Liver (tissue), 9 donors: ENCODE measurements around the gene CASQ1. TPM values are rescaled to one million over a fixed set of nuclear protein-coding genes. Genes with fewer than 3 reads are reported as not detected.

Experiments used
- DNase-seq: peaks from one replicate; pipeline ENCODE4 v3.0.0-alpha.2; 2017; ENCODE audit warnings: low spot score
- H3K27ac ChIP-seq, 2 donors: one replicate each; pipeline ENCODE4 v1.7.0; 2013; ENCODE audit warnings: inconsistent platforms in 2 of 2, low read length in 2 of 2, control low read depth in 1 of 2, low read depth in 1 of 2, mild to moderate bottlenecking in 1 of 2
- H3K27me3 ChIP-seq, 4 donors: one replicate each; pipeline versions ENCODE4 v1.6.1 to v1.7.0; 2013; ENCODE audit warnings: low read length in 3 of 4, inconsistent platforms in 1 of 4, mild to moderate bottlenecking in 1 of 4, moderate library complexity in 1 of 4; ENCODE audit not compliant: control insufficient read depth in 4 of 4, insufficient read depth in 4 of 4
- H3K36me3 ChIP-seq, 4 donors: one replicate each; pipeline versions ENCODE4 v1.6.1 to v1.7.0; 2013; ENCODE audit warnings: low read length in 3 of 4, mild to moderate bottlenecking in 3 of 4, low read depth in 1 of 4, moderate library complexity in 1 of 4; ENCODE audit not compliant: control insufficient read depth in 4 of 4, insufficient read depth in 3 of 4
- H3K4me1 ChIP-seq, 4 donors: one replicate each; pipeline versions ENCODE4 v1.6.1 to v1.7.0; 2013; ENCODE audit warnings: low read length in 3 of 4, mild to moderate bottlenecking in 3 of 4, moderate library complexity in 1 of 4; ENCODE audit not compliant: control insufficient read depth in 4 of 4, insufficient read depth in 4 of 4
- H3K4me3 ChIP-seq, 3 donors: one replicate each; pipeline versions ENCODE4 v1.6.1 to v1.7.0; 2013; ENCODE audit warnings: low read length in 3 of 3, control low read depth in 1 of 3, low read depth in 1 of 3, mild to moderate bottlenecking in 1 of 3
- H3K9ac ChIP-seq, 2 donors: one replicate each; pipeline ENCODE4 v1.7.0; 2013; ENCODE audit warnings: low read length in 2 of 2, mild to moderate bottlenecking in 2 of 2, moderate library complexity in 2 of 2, control low read depth in 1 of 2, low read depth in 1 of 2
- H3K9me3 ChIP-seq, 4 donors: one replicate each; pipeline versions ENCODE4 v1.6.1 to v1.7.0; 2013; ENCODE audit warnings: low read length in 3 of 4; ENCODE audit not compliant: control insufficient read depth in 4 of 4
- ATF3 ChIP-seq: IDR thresholded peaks from 2 replicates; pipeline ENCODE4 v1.6.1; 2016; ENCODE audit warnings: antibody characterized with exemption
- EGR1 ChIP-seq, 2 donors: IDR thresholded peaks; 2 replicates each; pipeline ENCODE4 v1.6.1; 2016 to 2018; ENCODE audit warnings: antibody characterized with exemption in 2 of 2, low read depth in 2 of 2
- FOXA1 ChIP-seq: IDR thresholded peaks from 2 replicates; pipeline ENCODE4 v1.6.1; 2016; ENCODE audit warnings: antibody characterized with exemption
- FOXA2 ChIP-seq: IDR thresholded peaks from 2 replicates; pipeline ENCODE4 v1.6.1; 2016; ENCODE audit warnings: antibody characterized with exemption
- GABPA ChIP-seq, 2 donors: IDR thresholded peaks in 1 of 2; conservative IDR thresholded peaks in 1 of 2; 2 replicates each; pipeline ENCODE4 v1.6.1; 2016; ENCODE audit warnings: antibody characterized with exemption in 2 of 2, mild to moderate bottlenecking in 1 of 2, moderate library complexity in 1 of 2
- HNF4A ChIP-seq, 2 donors: conservative IDR thresholded peaks; 2 replicates each; pipeline ENCODE4 v1.6.1; 2016; ENCODE audit warnings: antibody characterized with exemption in 2 of 2, mild to moderate bottlenecking in 2 of 2
- HNF4G ChIP-seq: IDR thresholded peaks from 2 replicates; pipeline ENCODE4 v1.6.1; 2016; ENCODE audit warnings: antibody characterized with exemption
- JUND ChIP-seq, 2 donors: IDR thresholded peaks; 2 replicates each; pipeline ENCODE4 v1.6.1; 2016; ENCODE audit warnings: antibody characterized with exemption in 2 of 2
- MAX ChIP-seq: IDR thresholded peaks from 2 replicates; pipeline ENCODE4 v1.6.1; 2016; ENCODE audit warnings: antibody characterized with exemption
- NR2F2 ChIP-seq: IDR thresholded peaks from 2 replicates; pipeline ENCODE4 v1.6.1; 2016; ENCODE audit warnings: antibody characterized with exemption
- RAD21 ChIP-seq, 2 donors: IDR thresholded peaks; 2 replicates each; pipeline ENCODE4 v1.6.1; 2016; ENCODE audit warnings: antibody characterized with exemption in 2 of 2, mild to moderate bottlenecking in 2 of 2
- RXRA ChIP-seq, 2 donors: IDR thresholded peaks; 2 replicates each; pipeline ENCODE4 v1.6.1; 2017 to 2018; ENCODE audit warnings: antibody characterized with exemption in 2 of 2, mild to moderate bottlenecking in 1 of 2
- SP1 ChIP-seq: IDR thresholded peaks from 2 replicates; pipeline ENCODE4 v1.6.1; 2018; ENCODE audit warnings: antibody characterized with exemption, mild to moderate bottlenecking
- TAF1 ChIP-seq: conservative IDR thresholded peaks from 2 replicates; pipeline ENCODE4 v1.6.1; 2016; ENCODE audit warnings: antibody characterized with exemption, mild to moderate bottlenecking
- YY1 ChIP-seq: IDR thresholded peaks from 2 replicates; pipeline ENCODE4 v1.6.1; 2016; ENCODE audit warnings: antibody characterized with exemption, mild to moderate bottlenecking
- WGBS: extraction: QIAGEN DNeasy Blood & Tissue Kit; methylation state at CpG from one replicate; pipeline ENCODE4 v1.1.7; 2013; 5-methylcytosine and 5-hydroxymethylcytosine counted together
- polyA plus RNA-seq, 2 donors: library from polyadenylated mRNA; stranded (reverse) in 1 of 2; unstranded in 1 of 2; fragments of 200-250 nt in 1 of 2; fragments of >200 nt in 1 of 2; fragmentation: Nextera tagmentation in 1 of 2; extraction: Ambion mirVana in 1 of 2; gene quantifications; one replicate each; pipeline versions ENCODE4 v1.2.1 to v1.2.3, GENCODE V29; 2013 to 2015
- total RNA-seq, 2 donors: library from RNA; depleted of rRNA; stranded (reverse); fragments of >200 nt; gene quantifications; one replicate each; pipeline ENCODE4 v1.2.3, GENCODE V29; 2014
- TF ChIP-seq, protein P1 (sequence below): IDR thresholded peaks from 2 replicates; pipeline ENCODE4 v1.6.1; 2016; ENCODE audit warnings: antibody characterized with exemption, mild to moderate bottlenecking
- TF ChIP-seq, protein P2 (sequence below): fragments of 150-350 bp; IDR thresholded peaks from 2 replicates; pipeline ENCODE4 v1.5.1; 2017; ENCODE audit warnings: improper control_type of control experiment, low read depth, low read length; ENCODE audit not compliant: missing input control
- TF ChIP-seq, protein P3 (sequence below): IDR thresholded peaks from 2 replicates; pipeline ENCODE4 v1.6.1; 2016; ENCODE audit warnings: antibody characterized with exemption
- donor health status: healthy.
- donor health status: healthy.
- donor health status: healthy.
- donor health status: healthy.
- donor health status: healthy.

The CASQ1 gene
- total and polyA plus RNA-seq, 4 donors = not detected

GRCh38 chr1:160221089-160221488 lies 30.7 kb downstream of the CASQ1 start:
- Histone ChIP-seq H3K36me3 (peaks cover 12 to 92% (median 76%) of the 10 kb centered on the region in 4 donors), H3K9ac (no peak overlapping the region), H3K4me3 (no peak overlapping the region), H3K27ac (no peak overlapping the region), H3K27me3 (no peaks in the 10 kb centered on the region), H3K4me1 (peaks cover 0 to 20% (median 14%) of the 10 kb centered on the region in 4 donors), H3K9me3 (no peaks in the 10 kb centered on the region)
- no peak for DNase-seq
- TF ChIP-seq FOXA1 (no peak), RXRA (IDR thresholded peaks at IDR 0.05) (no peak), TAF1 (no peak), GABPA (IDR thresholded peaks at IDR 0.05 in 1 of 2, conservative IDR thresholded peaks at IDR 0.05 in 1 of 2) (no peak), HNF4G (no peak), JUND (IDR thresholded peaks at IDR 0.05) (no peak), RAD21 (IDR thresholded peaks at IDR 0.05) (no peak), NR2F2 (no peak)
- TF ChIP-seq, protein P1, sequence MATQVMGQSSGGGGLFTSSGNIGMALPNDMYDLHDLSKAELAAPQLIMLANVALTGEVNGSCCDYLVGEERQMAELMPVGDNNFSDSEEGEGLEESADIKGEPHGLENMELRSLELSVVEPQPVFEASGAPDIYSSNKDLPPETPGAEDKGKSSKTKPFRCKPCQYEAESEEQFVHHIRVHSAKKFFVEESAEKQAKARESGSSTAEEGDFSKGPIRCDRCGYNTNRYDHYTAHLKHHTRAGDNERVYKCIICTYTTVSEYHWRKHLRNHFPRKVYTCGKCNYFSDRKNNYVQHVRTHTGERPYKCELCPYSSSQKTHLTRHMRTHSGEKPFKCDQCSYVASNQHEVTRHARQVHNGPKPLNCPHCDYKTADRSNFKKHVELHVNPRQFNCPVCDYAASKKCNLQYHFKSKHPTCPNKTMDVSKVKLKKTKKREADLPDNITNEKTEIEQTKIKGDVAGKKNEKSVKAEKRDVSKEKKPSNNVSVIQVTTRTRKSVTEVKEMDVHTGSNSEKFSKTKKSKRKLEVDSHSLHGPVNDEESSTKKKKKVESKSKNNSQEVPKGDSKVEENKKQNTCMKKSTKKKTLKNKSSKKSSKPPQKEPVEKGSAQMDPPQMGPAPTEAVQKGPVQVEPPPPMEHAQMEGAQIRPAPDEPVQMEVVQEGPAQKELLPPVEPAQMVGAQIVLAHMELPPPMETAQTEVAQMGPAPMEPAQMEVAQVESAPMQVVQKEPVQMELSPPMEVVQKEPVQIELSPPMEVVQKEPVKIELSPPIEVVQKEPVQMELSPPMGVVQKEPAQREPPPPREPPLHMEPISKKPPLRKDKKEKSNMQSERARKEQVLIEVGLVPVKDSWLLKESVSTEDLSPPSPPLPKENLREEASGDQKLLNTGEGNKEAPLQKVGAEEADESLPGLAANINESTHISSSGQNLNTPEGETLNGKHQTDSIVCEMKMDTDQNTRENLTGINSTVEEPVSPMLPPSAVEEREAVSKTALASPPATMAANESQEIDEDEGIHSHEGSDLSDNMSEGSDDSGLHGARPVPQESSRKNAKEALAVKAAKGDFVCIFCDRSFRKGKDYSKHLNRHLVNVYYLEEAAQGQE = no peak
- TF ChIP-seq, protein P2, sequence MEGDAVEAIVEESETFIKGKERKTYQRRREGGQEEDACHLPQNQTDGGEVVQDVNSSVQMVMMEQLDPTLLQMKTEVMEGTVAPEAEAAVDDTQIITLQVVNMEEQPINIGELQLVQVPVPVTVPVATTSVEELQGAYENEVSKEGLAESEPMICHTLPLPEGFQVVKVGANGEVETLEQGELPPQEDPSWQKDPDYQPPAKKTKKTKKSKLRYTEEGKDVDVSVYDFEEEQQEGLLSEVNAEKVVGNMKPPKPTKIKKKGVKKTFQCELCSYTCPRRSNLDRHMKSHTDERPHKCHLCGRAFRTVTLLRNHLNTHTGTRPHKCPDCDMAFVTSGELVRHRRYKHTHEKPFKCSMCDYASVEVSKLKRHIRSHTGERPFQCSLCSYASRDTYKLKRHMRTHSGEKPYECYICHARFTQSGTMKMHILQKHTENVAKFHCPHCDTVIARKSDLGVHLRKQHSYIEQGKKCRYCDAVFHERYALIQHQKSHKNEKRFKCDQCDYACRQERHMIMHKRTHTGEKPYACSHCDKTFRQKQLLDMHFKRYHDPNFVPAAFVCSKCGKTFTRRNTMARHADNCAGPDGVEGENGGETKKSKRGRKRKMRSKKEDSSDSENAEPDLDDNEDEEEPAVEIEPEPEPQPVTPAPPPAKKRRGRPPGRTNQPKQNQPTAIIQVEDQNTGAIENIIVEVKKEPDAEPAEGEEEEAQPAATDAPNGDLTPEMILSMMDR = no peak

- Histone ChIP-seq H3K9ac (no peak overlapping the region), H3K9me3 (no peaks in the 10 kb centered on the region), H3K4me1 (peaks cover 0 to 20% (median 14%) of the 10 kb centered on the region in 4 donors), H3K36me3 (peaks cover 9 to 92% (median 82%) of the 10 kb centered on the region in 4 donors), H3K27ac (no peak overlapping the region), H3K4me3 (no peak overlapping the region), H3K27me3 (no peaks in the 10 kb centered on the region)
- no peak for TF ChIP-seq JUND (IDR thresholded peaks at IDR 0.05)
- TF ChIP-seq HNF4A (conservative IDR thresholded peaks at IDR 0.05) = no peak
- TF ChIP-seq, protein P2 = no peak
- TF ChIP-seq SP1 = no peak
- no peak for TF ChIP-seq RXRA (IDR thresholded peaks at IDR 0.05)
- TF ChIP-seq HNF4G = no peak
- no peak for TF ChIP-seq NR2F2
- no peak for TF ChIP-seq EGR1 (IDR thresholded peaks at IDR 0.05; ENCODE audit: low read depth in 2 of 2)
- TF ChIP-seq, protein P3, sequence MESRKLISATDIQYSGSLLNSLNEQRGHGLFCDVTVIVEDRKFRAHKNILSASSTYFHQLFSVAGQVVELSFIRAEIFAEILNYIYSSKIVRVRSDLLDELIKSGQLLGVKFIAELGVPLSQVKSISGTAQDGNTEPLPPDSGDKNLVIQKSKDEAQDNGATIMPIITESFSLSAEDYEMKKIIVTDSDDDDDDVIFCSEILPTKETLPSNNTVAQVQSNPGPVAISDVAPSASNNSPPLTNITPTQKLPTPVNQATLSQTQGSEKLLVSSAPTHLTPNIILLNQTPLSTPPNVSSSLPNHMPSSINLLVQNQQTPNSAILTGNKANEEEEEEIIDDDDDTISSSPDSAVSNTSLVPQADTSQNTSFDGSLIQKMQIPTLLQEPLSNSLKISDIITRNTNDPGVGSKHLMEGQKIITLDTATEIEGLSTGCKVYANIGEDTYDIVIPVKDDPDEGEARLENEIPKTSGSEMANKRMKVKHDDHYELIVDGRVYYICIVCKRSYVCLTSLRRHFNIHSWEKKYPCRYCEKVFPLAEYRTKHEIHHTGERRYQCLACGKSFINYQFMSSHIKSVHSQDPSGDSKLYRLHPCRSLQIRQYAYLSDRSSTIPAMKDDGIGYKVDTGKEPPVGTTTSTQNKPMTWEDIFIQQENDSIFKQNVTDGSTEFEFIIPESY = no peak
- TF ChIP-seq MAX = no peak
- no peak for TF ChIP-seq TAF1
- no peak for TF ChIP-seq RAD21 (IDR thresholded peaks at IDR 0.05)
- TF ChIP-seq, protein P1 = no peak
- TF ChIP-seq ATF3 = no peak
- TF ChIP-seq FOXA2 = no peak
- TF ChIP-seq GABPA (IDR thresholded peaks at IDR 0.05 in 1 of 2, conservative IDR thresholded peaks at IDR 0.05 in 1 of 2) = no peak
- TF ChIP-seq FOXA1 = no peak
- TF ChIP-seq YY1 = no peak
- no peak for DNase-seq
- WGBS = 91% methylated on average over 3 of the region's 3 CpGs
Observed at GRCh38 chr1:160222546-160222945, 32.2 kb downstream of the CASQ1 start.
